ENCODE data around the gene STAT4.

Gene STAT4

DNA sequence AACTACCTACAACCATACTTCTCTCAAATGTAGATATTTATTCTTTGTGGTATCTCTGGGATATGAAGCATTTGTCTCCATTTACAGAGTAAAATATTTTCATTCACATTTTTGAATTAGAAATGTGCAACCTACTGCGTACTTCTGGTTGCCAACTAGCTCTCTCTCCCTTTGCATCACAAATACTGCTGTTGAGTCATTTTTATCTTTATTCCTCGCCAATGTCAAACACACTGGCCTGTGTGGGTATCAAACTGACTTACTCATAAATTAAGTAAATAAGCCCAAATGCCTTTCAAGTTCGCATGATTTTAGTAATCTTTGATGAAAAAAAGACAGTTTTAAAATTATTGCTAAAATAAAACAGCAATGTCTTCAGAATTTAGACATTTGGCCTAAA, 67.3 kb downstream of the STAT4 start:
- no peak for DNase-seq (ENCODE audit: low read depth, low spot score)

DNA sequence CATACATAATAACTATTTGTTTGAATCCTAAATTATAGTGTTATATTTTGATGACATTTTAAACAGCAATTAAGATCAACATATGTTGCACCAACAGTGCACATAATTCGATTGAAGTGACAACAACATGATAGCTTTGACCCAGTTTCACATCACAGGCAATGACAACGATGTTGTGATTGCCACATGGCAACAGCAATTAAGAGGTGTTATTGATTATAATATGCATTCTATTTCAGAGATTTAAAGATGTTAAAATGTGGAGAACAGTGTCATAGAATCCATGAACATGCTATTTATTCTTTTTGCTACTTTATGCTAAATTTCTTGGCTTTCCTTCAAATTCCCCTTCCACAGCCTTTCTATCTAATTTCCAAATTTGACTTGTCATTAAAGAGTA, 68.5 kb downstream of the STAT4 start:
- no peak for DNase-seq (ENCODE audit: low read depth, low spot score)

DNA sequence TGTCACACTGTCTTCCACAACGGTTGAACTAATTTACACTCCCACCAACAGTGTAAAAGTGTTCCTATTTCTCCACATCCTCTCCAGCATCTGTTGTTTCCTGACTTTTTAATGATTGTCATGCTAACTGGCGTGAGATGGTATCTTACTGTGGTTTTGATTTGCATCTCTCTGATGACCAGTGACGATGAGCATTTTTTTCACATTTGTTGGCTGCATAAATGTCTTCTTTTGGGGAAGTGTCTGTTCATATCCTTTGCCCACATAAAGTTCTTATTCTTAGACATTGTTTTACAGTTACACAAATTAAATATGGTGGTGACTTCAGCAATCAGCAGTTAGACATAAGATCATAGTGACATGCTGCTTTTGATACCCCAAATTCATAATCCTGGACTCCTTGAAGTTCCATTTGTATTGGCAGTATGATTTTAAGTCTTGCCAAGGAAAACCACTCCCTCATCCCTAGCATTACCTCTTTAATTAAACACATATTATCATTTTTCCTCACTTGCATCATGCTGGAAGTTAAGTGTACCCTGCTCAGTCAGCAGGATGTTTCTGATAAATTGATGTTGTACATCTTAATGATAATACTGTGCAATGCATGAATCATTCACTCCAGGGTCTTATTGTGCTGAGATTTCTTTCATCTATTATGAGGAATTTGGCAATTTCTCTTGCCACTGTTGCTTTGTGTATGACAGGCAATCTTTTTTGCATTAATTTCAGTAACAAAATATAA, 69.2 kb downstream of the STAT4 start:
- DNase-seq (ENCODE audit: low read depth, low spot score): no peak

GRCh38 chr2:191078165-191078867, 72.5 kb downstream of the STAT4 start:
- DNase-seq (ENCODE audit: low read depth, low spot score): no peak

GRCh38 chr2:191070276-191070675, 80.5 kb downstream of the STAT4 start:
- DNase-seq (ENCODE audit: low read depth, low spot score): no peak

DNA sequence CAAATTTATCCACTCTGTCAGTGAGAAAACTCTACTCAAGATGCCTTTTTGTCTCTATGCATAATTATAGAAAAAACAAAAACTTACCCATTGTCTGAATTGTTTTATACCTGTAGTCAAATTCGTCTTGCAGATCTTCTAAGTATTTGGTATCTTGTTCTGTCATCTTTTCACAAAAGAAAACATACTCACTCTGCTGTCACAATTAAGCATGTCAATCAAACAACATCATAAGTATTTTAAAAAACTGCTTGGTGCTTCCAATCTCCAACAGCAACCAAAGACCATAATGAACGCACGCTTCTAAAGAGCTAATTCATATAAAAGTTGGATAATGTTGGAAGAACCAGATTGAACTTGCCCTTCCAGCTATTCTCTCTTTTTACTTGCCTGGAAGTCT, 81.2 kb downstream of the STAT4 start:
- DNase-seq (ENCODE audit: low read depth, low spot score): no peak

DNA sequence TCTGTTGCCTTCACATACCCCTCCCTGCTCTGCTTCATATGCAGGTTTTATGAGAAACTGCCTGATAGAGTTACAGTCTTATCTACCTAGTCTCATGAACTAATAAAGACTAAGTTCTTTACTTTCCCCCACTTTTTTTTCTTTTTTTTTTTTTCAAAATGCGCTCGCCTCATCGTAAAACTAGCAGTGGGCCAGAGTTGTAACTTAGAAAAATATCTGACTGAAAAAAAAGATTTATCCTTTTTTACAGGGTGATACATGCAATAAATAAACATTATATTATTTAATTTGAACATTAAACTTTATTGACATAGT, 83.9 kb downstream of the STAT4 start:
- DNase-seq (ENCODE audit: low read depth, low spot score): no peak

DNA sequence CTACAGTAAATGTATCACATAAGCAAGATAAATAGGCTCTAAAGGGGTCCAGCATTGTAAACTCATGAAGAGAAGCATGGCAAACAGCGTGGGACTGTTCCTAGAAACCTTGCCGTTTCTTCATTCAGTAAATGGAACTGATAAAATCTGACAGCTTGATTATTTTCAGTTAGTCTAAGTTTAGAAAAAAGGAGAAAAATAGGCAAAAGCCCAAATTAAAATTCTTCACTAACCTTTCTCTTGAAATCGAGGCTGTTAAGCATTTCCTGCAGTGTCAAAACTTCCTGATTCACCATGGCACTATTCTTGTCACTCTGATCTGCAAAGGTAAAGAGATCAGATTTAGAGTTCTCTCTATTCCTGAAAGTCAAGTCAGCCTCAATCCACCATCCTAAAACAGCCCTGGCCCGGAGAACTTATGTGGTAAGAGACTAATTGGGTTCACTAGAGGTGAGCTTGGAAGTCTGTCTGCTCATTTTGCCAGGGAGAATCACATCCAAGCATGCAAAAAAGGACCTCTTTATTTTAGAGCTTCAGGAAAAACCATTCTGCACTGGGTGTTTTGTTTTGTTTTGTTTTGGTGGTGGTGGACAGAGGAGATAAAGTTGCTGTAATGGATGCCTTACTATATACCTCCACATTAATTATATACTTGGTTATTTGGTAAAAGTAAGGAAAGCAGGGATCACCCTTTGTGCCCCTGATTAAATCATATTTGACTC, 84.4 kb downstream of the STAT4 start:
- no peak for DNase-seq (ENCODE audit: low read depth, low spot score)

DNA sequence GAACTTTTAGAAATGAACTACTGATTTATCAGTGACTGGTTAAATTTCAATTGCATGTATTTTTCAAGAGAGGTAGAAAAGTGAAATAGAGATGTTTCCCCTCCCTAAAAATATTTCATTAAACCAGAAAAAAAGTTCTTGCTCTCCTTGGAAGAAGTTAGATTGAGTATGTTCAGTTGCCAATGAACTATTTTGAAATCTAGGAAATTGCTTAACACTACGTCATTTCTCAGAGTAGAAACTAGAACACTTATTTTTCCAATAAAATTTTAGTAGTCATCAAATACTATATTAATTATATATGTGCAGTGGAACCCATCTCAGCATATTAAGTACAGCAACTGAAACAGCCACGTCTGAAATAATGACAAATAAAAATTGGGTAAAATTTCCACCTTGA, 85.0 kb downstream of the STAT4 start:
- no peak for DNase-seq (ENCODE audit: low read depth, low spot score)

DNA sequence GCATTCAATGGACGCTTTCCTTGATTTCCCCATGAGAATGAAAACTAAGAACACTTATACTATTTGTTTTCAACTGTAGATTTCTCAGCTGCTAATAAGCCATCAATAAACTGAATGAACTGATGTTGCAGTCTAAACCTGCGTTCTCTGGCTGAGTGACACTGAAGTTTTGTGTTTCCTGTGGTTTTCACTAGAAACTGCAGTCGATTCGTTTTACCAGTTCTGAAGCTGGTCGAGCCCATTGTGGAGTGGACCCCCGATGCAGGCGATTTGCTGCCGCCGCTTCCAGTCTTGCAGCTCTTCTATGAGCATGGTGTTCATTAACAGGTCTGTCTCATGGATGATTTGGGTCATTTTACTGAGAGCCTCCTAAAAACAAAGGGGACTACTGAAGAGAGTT, 86.2 kb downstream of the STAT4 start:
- no peak for DNase-seq (ENCODE audit: low read depth, low spot score)

- DNase-seq (ENCODE audit: low read depth, low spot score): no peak
These were observed 87.2 kb downstream of the STAT4 start for GRCh38 chr2:191063584-191063983.

DNA sequence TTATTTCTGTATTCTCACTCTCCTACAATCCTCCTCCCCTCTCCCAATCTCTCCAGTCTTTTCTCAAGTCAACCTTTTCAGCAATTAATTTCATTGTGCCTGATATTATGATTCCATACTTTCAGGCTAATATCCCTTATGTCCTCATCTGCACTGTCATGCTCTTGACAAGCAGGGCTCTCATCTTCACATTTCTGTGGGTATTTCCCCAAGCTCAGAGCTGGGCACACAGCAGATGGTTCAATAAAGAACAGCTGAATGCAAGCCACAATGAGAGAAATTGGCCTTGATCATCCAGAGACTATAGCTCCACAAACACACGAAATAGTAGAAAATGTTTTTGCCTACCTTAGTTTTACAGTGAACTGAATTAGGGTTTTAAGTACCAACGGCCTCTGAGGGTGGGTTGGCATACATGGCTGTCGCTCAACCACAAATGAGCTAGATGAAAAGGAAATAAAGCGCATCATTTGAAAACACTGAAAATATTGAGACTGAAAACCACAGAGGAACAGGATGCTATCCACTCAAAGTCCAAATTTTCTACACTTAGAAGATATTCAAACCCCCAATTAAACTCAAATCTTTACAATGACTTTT, 89.3 kb downstream of the STAT4 start:
- DNase-seq (ENCODE audit: low read depth, low spot score): no peak

- no peak for DNase-seq (ENCODE audit: low read depth, low spot score)
These were observed 91.5 kb downstream of the STAT4 start for GRCh38 chr2:191059308-191059707.

GRCh38 chr2:191056228-191056627, 94.6 kb downstream of the STAT4 start:
- no peak for DNase-seq (ENCODE audit: low read depth, low spot score)

- no peak for DNase-seq (ENCODE audit: low read depth, low spot score)
These were observed 97.5 kb downstream of the STAT4 start for GRCh38 chr2:191053256-191053655.

DNA sequence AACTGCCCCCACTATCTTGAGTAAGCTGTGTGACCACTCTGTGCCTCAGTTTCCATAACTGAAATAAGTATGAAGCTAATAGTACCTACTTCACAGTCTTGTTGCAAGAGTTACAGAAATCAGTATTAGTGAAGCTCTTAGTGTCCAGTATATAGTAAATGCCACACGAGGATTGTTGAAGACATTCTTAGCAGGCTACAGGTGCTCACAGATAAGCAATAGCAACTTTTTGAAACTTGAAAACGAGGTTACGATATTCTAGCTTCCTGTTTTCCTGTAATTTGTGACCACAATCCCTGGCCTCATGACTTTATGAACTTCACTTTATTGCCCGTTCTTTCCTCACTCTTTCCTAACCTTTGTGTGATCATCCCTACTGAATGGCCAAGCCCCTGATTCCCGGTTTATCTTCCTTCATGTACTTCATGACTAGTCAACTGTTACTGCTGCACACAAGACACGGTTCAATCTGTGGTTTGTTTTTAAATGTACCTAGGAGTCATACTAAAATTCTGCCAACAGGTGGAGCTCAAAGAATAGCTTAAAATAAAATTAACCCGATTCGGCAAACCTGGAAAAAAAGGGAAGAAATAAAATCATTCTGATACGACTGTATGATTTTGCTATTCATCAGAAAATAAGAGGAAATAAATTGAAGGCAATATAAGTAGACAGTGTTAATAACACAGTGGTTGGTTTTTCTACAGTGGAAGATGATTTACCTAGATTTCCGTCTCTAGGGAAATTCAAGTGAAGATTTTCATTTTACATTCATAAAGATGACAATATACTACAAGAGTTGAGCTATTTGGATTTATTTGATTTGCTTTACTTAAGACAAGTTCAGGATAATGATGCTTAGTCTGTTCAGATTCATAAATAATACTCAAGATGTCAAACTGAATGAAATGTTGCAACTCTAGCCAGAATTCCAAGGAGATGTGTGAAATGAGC, 98.7 kb downstream of the STAT4 start:
- no peak for DNase-seq (ENCODE audit: low read depth, low spot score)

DNA sequence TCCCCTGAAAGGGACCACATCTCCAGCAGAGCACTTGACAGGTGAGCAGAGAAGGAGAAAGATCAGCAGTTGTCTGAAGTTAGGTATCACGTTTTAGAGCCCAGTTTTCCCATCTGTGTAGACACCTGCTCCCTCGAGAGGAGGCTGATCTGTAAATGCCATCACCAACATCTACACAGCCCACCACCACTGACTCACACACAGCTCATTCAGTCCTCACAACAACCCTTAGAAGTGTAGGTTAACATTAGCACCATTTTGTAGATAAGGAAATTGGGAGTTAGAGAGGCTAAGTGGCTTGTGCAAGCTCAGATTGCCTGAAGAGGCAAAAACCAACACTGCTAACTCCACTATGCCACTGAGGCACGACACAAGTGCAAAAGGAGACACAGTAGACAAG, 99.6 kb downstream of the STAT4 start:
- no peak for DNase-seq (ENCODE audit: low read depth, low spot score)

DNA sequence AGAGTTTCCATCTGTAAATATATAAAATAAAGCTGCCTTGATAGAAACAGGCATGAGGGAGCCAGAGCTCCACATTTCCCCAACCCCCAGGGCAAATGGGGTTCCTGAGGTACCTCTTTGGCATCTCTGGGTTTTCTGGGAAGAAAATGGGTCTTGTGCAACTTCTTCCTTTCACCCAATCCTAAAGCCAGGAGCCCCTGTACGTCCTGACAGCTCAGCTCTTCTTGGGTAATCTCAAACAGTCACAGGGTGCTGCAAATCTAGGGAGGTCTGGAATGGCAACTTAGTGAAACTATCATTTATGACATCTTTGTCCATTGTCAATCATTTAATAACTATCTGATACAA, 100.2 kb downstream of the STAT4 start:
- no peak for DNase-seq (ENCODE audit: low read depth, low spot score)

GRCh38 chr2:191049728-191050639, 100.8 kb downstream of the STAT4 start:
- no peak for DNase-seq (ENCODE audit: low read depth, low spot score)

DNA sequence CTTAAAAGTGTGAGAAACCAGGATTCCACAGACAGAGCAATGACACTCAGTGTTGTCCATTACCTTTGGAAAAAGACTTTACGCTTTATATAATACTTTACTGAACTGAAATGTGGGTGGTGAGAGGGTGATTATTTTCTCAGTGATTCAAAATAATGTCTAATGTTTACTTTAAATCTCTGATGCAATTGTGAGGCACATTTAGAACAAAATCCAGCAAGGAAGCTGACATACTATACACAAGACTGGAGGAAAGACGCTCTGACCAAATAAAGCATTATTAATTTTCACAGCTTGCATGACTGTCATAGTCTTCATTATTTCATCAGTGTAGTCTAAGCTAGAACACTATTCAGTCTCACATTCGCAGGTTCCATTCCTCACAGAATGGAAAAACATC, 102.7 kb downstream of the STAT4 start:
- no peak for DNase-seq (ENCODE audit: low read depth, low spot score)
